HuH-7.5 (cell line): ENCODE measurements around the gene TLR4.

Source experiments
- DNase-seq: peaks from one replicate; pipeline ENCODE4 v3.0.0; 2011; ENCODE audit warnings: low spot score

The TLR4 gene

DNA sequence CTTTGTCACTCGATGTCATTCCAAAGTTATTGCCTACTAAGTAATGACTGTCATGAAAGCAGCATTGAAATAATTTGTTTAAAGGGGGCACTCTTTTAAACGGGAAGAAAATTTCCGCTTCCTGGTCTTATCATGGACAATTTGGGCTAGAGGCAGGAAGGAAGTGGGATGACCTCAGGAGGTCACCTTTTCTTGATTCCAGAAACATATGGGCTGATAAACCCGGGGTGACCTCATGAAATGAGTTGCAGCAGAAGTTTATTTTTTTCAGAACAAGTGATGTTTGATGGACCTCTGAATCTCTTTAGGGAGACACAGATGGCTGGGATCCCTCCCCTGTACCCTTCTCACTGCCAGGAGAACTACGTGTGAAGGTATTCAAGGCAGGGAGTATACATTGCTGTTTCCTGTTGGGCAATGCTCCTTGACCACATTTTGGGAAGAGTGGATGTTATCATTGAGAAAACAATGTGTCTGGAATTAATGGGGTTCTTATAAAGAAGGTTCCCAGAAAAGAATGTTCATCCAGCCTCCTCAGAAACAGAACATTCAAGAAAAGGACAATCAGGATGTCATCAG lies 11.3 kb downstream of the TLR4 start:
- no peak for DNase-seq

DNA sequence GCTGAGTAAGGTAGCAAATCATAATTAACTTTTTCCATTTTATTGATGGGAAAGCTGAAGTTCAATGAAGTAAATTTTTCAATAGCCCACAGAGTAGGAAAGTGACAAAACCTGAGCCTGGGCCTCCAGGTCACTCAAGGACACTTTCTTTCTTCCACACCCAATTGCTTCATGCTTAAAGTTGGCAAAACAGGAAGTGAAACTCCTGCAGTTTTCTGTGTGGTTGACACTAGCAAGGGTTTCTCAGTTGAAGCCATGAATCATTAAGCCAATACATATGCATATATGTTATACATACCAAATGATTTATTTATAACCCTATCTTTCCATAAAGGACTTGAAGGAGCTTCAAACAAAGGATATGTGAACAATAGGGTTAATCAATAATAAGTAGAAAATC lies 13.9 kb downstream of the TLR4 start:
- DNase-seq = no peak

DNA sequence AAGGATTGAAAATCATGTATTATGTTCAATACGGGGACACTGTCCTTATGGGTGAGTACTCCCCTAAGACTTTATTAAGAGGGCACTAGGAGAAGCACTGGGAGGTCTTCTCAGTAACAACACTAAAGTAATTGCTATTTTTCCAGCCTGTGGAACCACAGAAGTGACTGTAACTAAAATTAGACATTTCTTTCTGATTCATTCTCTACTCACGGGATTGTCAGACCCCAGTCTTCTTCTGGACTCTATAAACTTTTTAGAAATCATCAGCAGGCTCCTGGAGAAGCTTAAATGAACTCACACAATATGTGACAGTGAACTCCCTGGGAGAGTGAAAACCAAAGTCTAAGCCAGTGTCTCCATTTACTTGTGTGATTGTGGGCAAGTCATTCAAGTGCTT lies 14.5 kb downstream of the TLR4 start:
- DNase-seq = no peak

DNA sequence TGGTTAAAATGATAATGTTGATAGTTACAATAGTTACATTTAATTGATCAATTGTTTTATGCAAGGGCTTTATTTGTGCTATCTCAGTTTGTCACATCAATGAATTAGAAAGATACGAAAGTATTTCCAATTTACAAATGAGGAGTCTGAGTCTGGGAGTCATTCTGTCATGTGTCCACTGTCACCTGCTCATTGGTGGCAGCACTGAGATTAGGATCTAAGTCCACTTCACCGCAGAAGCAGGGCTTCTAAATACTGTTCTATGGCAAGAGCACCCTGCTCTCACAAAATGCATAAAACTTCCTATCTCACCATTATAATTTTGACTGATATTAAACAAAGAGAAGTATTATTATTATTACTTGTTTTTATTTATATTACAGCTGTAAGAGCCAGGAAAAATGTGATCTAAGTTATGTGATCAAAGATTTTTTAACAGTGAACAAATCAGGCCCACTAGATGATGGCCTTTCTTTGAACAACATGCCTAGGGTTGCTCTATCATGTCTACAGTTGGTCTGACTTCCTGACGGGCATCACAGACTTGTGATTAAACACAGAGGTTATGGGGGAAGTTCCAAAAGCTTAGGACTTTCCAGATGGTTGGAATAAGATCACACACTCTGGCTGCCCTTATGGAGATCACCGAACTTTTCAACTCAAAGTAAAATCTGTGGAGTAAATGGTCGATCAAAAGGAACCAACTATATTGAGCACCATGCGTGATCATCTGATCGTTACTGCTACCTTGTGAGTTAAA lies 15.1 kb downstream of the TLR4 start:
- no peak for DNase-seq

DNA sequence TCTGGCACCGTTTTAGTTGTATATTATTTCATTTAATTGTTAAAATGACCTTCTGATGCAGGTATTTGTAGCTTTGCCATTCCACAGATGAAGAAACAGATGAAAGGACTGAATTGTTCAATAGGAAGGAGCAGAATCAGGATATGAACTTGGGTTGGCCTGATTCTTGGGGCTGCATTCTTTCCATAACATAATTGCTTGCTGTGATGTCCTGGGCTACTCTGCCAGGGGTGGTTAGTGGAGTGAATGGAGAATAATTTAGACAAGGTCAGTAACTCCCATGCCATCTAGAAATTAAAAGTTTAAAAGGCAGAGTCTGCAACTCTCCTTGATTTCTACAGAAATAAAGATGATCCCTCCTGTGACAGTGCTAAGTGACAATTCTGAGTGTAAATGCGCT lies 15.9 kb downstream of the TLR4 start:
- no peak for DNase-seq

DNA sequence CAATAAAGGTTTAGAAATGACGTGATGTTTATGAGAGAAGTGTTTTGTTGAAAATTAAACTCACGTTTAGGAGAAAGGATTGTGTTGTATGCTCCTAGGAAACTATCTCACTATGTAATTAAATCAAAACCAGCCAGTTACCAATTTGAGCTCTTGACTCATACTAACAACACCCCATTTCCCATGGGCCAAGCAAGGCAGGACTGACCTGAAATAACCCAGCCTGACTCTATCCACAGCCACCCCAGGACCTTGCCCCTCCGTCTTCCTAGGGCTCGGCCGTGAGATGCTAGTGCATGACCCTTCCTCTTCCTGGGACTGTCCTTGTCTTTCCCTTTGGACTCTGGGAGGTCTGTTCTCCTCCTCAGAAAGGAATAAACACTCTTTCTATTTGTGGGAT lies 16.4 kb downstream of the TLR4 start:
- DNase-seq = no peak

DNA sequence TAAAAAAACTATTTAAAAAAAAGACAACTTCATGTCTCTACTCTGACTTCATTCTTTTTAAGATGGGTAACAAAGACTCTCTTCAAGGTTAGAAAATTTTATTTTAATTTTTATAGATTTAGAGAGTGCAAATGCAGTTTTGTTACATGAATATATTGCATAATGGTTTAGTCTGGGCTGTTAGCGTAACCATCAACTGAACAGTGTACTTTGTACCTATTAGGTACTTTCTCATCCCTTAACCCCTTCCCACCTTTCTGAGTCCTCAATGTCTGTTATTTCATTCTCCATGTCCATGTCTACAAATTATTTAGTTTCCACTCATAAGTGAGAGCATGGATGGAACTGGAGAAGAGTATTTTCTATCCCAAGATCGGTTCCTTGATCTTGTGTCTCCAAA lies 16.8 kb downstream of the TLR4 start:
- DNase-seq = no peak

DNA sequence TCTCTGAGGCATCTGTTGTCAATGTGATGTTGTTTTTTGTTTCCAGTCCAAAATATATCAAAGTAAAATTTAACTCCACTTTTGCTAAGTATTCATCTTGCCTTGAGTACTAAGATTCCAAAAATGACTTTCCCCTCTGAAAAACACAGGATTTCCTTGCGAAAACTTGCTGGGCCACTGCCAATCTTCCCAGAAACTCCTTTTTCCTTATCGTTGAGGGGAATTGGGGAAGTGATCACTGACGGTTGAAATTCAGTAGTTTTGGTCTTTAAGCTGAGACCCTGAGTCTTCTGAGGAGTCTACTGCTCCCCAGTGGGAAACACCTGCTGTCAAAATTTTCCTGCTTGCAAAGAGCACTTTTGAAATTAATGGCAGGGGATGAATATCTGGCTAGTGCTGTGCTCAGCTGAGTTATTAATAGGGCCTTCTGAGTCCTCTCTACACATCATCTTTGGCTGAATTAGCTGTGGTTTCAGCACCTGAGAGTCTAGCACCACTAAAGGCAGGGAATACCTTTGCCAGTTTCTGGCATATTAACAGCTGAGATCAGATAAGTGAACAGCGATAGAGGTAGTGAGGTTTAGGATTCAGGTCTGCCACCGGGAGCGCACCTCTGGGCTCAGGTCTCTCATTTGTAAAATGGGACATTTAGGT lies 18.0 kb downstream of the TLR4 start:
- no peak for DNase-seq

DNA sequence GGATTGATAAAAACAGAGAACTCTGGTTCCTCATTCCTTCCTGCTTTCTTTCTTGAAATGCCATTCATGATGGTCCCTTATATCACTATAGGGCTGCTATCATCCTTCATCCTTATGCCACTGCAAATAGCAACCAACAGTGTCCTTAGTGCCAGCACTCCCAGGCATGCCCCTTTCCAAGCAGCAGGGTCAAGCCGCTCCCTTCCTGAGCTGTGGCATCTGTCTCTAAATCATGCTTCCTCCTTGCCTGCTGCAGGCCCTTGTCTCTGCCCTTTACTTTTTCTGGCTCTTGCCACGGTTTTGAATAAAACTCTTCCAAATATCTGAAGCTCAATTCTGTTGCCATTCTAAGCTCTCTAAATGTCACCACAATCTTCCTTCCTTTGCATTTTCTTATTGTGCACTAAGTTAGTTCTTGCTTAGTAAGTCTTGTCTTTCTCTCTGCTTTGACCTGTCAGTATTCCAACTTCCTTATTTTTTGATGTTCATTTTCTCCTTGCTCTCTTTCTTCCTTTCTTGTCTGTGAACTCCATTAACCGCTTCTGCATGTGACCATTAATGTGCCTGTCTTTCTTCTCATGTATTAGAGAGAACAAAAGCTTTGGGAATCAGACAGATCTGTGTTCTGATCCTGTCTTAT lies 19.9 kb downstream of the TLR4 start:
- no peak for DNase-seq

DNA sequence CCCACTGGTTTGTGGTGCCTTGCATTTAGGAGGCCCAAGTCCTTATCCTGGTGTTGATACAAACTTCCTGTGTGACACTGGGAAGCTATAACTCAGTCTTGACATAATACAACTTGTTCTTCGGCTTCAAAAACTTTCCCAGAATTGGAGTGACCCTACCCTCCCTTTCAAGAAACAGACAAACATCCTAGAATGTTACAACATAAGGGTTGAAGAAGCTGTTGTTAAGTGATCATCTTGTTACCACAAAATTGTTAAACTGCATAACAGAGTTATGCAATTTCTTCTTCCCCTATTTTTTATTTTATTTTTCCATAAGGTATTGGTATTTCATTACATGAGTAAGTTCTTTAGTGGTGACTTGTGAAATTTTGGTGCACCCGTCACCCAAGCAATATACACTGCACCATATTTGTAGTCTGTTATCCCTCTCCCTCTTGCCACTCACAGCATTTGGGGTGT lies 21.3 kb downstream of the TLR4 start:
- DNase-seq = no peak

DNA sequence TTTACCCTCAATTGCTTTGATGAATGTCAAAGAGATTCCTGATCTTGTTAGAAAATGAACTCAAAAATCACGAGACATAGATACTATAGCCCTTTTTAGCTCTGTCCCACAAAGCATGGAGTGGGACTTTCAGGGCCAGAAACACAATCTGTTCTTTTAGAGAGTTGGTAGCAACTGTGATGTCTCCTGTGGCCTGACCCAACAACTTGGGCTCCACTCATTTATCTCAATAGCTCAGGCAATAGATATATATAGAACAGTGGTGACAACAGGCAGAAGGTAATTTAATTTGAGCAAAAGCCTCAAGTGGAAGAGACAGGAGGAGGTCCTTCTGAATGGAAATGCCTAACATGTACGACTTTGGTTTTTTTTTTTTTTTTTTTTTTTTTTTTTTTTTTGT lies 25.2 kb downstream of the TLR4 start:
- no peak for DNase-seq

DNA sequence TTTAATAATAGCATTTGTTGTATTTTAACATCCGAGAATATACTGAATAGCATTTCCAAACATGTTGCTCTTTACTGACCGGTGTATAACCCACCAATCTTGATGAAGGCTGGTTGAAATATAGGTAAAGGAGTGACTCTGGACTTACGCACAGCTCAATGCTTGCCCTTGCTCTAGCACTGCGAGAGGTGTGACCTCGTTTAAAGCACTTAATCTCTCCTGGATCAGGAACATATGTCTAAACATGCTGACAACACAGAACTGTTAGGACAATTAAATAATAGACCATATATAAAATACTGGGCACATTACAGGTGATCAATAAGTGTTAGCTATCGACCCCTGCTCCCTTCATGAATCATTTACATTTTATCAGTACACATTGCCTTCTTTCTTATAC lies 28.3 kb downstream of the TLR4 start:
- DNase-seq = no peak

DNA sequence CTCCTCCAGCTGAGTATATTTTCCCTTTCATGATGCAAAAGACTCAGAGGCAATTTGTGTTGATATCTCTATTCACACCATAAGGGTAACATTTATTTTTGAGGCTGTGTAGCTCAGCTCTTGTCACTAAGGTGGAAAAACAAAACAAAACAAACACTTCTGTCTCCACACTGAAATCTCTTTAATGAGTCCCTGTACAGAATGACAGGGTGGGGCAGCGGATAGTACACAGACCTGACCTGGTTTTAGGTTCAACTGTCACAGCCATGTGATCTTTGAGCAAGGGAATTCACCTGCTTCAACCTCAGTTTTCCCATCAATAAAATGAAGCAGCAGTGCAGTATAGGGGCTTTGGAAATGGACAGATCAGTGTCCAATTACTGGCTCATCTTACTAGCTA lies 29.3 kb downstream of the TLR4 start:
- no peak for DNase-seq

DNA sequence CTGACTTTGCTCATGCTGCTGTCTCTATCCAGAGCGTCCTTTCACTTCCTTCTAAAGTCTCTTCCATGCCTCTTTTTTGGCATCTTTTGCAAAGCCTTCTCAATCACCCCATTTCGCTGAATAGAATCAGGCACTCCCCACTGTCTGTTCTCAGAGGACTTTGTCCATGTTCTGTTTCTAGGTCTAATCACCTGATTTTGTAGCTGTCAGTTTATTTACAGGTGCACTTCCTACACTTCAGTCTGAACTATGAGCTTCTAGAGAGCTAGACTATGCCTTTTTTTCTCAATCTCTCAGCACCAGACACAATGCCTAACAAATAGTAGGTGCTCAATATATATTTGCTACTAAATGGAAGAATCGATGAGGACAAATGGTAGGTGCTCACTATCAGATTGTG lies 29.9 kb downstream of the TLR4 start:
- DNase-seq = no peak

DNA sequence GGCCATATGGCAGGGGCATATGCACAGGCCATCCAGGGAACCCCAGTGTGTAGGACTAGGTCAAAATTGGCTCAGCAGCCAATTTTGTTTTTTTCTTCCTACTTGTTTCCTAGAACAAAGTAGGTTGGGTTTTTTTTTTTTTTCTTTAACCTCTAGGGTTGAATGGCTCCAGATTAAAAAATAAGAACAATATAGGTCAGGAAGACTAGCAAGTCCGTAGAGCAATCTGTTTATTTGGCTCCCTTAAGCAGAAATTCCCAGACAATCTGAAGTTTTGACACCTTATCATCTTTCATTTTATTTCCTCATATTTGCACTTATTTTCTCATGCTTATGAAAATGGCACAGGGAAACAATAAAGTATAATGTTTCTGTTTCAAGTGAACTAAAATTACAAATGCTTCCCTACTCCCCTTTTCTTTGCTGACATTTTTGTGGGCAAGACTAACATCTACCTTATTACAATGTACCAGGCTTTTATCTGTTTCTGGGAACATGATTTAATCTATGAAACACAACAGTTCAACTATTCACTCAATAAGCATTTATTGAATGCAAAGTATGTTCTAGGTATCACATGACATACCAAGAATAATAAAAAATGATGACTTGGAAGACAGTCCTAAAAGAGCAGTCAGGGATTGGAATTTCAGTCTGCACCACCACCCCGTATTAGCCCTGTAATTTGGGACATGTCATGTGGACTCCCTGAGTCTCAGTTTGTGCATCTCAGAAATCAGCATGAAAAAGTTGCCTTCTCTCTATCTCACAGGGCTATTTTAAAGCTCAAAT lies 30.5 kb downstream of the TLR4 start:
- no peak for DNase-seq

DNA sequence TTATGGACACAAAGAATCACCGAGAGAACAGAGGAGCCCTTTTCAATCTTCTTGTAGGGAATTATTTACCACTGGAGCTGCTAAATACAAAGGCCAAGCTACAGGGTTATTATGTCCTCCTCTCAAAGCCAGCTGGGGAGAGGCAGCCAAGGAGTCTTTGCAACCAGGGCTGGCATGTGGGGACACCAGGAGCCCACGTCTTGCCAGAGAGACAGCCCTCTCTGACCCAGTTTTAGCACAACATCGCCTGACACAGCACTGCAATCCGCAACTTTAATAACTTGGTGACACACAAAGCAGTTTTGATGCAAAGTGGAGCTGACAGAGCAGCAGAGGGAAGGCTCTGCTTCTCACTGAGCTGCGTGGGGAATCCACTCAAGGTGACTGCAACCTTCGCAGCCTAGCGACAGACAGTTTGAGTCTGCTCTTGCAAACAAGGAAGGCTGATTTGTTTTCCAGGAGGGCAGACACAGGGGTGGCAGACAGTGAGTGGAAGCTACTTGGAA lies 33.6 kb downstream of the TLR4 start:
- DNase-seq = no peak

DNA sequence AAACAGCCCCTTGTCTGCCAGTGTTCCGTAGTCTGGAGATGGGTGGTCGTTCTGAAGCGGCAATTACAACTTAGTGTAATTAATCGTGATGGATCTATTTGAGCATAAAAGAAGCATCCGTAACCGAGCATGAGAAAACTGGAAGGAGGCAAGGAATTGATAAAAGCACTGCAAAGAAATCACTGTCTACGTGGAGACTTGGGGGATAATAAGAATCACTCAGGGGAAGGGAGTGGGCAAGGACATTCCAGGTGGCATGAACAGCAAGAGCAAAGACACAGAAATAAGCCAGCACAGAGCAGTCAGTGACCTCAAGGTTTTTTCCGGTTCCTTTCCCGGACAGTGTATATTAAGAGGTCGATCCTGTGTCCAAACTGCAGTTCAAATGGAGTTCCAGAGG lies 35.0 kb downstream of the TLR4 start:
- no peak for DNase-seq

DNA sequence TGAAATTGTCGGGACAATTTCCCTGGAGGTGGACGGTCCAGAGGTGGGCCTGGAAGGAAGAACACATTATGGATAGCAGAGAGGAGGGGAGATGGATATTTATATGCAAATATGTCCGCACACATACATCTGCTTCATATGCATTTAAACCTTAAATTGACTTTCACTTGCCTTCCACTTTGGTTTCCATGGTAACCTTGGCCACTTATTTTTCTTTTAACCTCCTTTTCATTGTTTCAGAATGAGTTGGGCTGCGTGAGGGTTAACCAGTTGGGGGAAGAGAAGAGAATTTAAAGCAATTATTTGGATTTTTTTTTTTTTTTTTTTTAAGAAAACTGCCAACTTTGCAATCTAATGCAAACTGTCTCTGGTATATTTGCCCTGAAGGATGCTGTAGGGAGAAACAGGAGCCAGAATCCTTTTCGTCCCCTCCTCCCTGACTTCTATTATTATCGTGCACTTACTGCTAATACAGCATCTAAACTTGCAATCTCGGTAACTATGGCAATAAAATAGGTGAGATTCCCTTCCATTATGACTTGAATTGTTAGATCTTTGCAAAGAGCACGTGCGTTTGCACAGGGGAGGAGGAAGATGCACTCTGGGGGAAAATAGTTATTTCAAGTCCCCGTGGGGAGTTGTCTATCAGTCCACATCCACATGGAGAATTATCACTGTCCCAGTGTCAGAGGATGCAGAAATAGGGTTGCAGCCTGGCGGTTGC lies 35.6 kb downstream of the TLR4 start:
- DNase-seq = no peak

DNA sequence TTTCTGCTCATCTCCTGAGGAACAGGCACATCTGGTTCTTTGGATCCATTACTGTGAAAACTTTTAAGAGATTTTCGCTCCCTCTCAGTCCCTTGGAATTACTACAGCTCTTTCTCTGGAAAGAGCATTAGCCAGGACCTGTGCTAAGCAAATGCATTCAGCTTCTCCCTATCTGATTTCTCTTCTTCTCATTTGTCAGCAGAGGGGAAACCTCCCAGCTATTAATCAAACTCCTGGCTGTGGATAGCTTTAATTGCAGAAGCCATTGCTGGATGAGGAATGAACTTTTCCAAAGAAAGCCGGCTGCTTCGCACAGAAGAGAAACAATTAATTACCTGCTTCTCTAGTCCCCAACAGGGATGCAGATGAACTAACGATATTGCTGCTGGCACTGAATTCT lies 37.9 kb downstream of the TLR4 start:
- DNase-seq = no peak

DNA sequence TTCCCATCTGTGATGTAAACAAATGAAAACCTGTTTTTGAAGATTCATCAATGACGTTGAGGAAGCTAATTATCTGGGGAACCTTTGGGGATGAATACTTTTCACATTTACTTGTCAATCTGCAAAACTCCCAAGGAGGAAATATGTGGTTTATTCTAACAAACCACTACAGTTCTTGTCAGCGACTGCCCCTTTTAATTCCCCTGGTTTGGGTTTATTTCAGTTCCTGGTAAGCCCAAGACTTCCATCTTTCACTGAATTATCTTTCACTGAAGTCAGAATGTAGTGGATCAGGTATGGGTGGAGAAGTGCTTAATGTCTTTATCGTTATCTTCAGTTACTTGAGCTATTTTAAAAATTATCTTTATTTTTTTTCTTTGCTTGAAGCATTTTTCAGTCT lies 40.2 kb downstream of the TLR4 start:
- DNase-seq = no peak

DNA sequence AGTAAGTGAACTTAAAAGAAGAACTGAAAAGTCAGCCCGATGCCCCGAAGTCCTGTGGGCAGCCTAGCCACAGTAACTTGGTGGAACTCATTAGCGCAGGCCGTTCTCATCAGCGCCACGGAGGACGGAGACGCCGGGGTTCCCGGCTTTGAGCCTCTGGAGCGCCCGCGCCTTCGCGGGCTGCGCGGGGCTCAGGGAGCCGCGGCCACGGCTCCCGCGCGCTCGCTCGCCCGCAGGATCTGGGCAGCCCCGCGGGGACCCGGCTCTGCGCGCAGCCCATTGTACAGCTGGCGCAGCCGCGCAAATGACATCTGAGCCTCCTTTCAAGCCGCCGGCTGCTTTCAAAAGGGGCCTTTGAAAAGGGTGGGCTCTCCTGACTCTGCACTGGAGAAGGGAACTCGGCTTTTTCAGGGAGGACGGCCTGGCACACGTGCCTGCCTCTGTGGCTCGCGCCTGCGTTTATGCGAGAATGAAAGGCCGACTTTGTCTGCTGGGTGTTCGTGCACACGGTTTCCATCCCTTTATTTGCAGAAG lies 40.7 kb downstream of the TLR4 start:
- no peak for DNase-seq
